MG63 (cell line): ENCODE results near the gene ARID5B. TPM values are rescaled to one million over a fixed set of nuclear protein-coding genes. Genes with fewer than 3 reads are reported as not detected.
"Not testable (repeated sequence)": the region's sequence is repeated elsewhere in the genome, so short reads cannot be mapped to it uniquely, and the experiment has no call there.

Source experiments
- DNase-seq: peaks from one replicate; pipeline ENCODE4 v3.0.0-alpha.2; 2020
- H3K27me3 ChIP-seq: fragments of 250-450 bp; sonication (Bioruptor Pico); 2 replicates; pipeline ENCODE4 v1.5.1; 2020; ENCODE audit warnings: mild to moderate bottlenecking, moderate library complexity
- H3K36me3 ChIP-seq: fragments of 250-450 bp; sonication (Bioruptor Pico); 2 replicates; pipeline ENCODE4 v1.5.1; 2020; ENCODE audit warnings: mild to moderate bottlenecking, moderate library complexity
- H3K4me3 ChIP-seq: fragments of 250-450 bp; sonication (Bioruptor Pico); 2 replicates; pipeline ENCODE4 v1.5.1; 2020; ENCODE audit warnings: mild to moderate bottlenecking, moderate library complexity
- H3K9me3 ChIP-seq: fragments of 250-450 bp; sonication (Bioruptor Pico); 2 replicates; pipeline ENCODE4 v1.5.1; 2020; ENCODE audit warnings: mild to moderate bottlenecking, moderate library complexity
- total RNA-seq: library from RNA; depleted of rRNA; stranded (reverse); fragments of >200 nt; shearing (Covaris generic); gene quantifications from 2 replicates; pipeline ENCODE4 v1.2.3, GENCODE V29; 2014; ENCODE audit warnings: low replicate concordance; rRNA removed

Gene ARID5B
- 12.8 and 15.3 TPM in 2 replicates for total RNA-seq

DNA sequence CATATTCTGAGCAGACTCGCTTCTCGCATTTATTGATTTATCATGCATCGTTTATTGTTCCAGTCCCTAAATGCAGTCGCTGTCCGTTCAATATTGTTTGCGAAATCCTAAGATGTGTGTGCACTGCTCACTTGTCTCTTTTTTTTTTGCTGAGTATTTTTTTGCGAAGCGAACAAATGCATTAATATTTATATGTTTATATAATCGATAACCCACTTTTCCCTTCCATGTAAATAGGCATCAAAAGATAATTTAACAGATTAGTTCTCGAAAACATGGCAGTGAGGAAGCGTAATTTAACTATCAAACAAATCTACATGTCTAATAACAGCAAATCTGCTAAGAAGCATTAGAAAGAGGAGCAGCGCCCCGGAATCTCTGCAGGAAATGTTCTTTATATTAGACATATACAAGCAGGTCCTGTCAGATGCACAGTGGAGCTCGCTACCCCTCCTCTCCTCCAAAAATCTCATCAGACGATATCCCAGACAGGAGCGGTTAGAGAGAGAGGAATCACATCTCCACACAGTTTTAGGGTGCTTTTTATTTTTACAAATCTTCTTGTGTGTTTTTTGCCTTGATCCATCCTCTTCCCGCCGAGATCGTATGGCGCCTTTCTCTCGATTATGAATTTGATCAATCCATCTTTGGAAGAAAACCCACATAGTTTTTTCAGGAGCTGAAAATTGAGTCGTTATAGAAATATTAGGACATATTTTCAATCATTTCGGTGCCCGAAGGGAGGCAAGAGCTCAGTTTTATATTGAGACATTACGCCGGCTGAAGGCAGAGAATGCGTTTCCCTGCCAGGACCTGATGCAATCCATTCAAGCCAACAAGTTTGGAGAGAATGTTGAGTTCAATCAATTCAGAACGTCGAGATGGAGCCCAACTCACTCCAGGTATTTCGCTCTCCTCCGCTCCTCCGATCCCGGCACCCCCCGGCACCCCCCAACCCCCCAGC is at the start of gene ARID5B:
TSS of gene ARID5B (plus strand) at position 871 of the 964 bp plus-strand sequence. CDS start at position 882, 11 bp downstream.
- peak; percentile 67 for DNase-seq
- Histone ChIP-seq H3K9me3 (no peaks in the 10 kb centered on the region), H3K36me3 (no peaks in the 10 kb centered on the region), H3K4me3 (peak within 1 kb of the TSS; percentile 73), H3K27me3 (no peaks in the 10 kb centered on the region)

DNA sequence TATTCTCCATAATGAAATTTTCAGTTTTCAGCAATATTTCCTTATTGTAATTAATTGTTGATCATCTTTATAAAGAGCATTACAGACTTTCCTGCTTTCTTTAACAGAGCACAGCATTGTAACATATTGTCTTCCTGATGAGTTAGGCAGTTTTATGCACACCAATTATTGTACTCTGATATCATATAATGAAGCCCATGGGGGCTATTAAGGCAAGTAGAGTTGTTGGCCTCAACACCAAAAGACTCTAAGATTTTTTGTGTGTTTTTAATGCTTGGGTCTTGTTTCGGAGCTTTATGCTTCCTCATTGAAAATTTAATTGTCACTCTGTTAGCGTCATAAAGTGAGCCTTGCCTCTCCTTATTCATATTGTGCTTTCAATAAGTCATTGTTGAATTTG is 49.2 kb upstream of the ARID5B start:
- no peaks in the 10 kb centered on the region for H3K9me3 ChIP-seq
- no peaks in the 10 kb centered on the region for H3K36me3 ChIP-seq
- no peak overlapping the region for H3K4me3 ChIP-seq
- no peaks in the 10 kb centered on the region for H3K27me3 ChIP-seq
- no peak for DNase-seq

DNA sequence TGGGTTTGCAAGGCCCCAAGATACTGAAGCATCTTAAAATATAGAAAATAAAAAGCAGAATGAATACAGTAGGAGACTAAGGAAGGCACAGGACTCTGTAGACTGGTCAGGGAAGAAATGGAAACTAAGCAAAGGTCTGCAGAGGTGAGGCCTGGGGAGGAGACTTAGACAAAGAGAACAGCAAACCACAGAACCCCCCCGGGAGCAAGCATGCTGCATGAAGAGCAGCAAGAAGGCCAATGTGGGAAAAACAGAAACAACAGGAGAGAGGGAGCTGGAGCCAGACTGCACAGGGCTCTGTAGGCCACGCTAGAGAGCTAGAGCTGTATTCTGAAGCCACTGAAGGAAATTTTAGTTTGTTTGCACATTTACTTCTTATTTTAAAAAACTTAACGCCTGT is 45.7 kb upstream of the ARID5B start:
- Histone ChIP-seq H3K36me3 (no peaks in the 10 kb centered on the region), H3K9me3 (no peaks in the 10 kb centered on the region), H3K27me3 (no peaks in the 10 kb centered on the region), H3K4me3 (no peak overlapping the region)
- no peak for DNase-seq

- H3K27me3 ChIP-seq, result no peaks in the 10 kb centered on the region
- no peak for DNase-seq
These were observed 43.8 kb upstream of the ARID5B start for GRCh38 chr10:61857746-61858145.

DNA sequence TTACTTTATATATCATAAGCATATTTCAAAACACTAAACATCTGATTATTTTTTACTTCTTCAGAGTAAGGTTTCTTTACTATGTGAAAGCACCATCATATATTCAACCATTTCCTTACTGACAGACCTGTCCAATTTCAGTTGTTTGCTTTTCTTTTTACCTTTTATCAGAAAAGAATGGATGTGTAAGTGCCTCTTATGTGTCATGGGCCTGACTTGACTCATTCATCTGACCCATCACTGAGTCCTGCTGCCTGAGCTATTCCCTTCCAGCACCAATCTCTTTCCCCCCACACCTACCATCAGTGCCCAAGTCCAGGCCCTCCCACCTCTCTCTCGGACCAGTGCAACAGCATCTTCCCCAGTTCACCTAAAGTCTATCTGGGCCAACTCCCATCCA is 41.7 kb upstream of the ARID5B start:
- no peaks in the 10 kb centered on the region for H3K9me3 ChIP-seq
- H3K4me3 ChIP-seq, result no peak overlapping the region
- no peak for DNase-seq
- no peaks in the 10 kb centered on the region for H3K27me3 ChIP-seq
- no peaks in the 10 kb centered on the region for H3K36me3 ChIP-seq

More at GRCh38 chr10:61857746-61858145, 43.8 kb upstream of the ARID5B start:
- no peaks in the 10 kb centered on the region for H3K9me3 ChIP-seq
- no peaks in the 10 kb centered on the region for H3K36me3 ChIP-seq
- H3K4me3 ChIP-seq, result no peak overlapping the region

DNA sequence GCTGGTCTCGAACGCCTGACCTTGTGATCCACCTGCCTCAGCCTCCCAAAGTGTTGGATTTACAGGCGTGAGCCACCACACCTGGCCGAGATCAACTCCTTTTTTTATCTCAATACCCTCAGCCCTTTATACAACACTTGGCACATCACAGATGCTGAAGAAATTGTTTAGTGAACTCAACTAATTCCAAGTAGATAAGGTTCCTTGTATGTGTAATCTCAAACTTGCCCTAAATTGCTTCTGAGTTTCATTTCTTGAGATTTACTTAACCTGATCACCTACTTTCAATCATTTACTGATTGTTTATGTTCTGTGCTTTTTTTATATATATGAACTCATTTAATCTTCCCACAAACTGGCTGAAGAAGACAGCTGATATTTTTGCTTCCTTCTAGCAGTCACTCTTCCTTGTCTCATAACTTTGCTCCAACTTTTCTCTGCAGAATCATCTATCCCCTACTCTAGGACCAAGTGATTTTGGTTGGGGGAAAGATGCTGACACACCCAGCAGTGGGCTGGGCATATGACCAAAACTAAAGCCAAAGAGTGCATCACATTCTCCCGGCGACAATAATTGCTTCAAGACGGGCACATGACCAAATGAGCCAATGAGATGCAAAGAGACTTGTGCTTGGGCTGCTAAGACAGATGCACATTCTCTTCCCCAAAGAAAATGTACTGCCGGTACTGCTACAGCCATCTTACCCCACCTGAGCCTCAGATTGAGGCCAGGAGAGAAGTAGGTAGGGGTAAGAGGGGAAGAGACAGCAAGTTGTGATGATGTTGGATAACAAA is 40.3 kb upstream of the ARID5B start:
- Histone ChIP-seq H3K27me3 (no peaks in the 10 kb centered on the region), H3K36me3 (no peaks in the 10 kb centered on the region), H3K4me3 (no peak overlapping the region), H3K9me3 (no peaks in the 10 kb centered on the region)
- peak; percentile 2 for DNase-seq

DNA sequence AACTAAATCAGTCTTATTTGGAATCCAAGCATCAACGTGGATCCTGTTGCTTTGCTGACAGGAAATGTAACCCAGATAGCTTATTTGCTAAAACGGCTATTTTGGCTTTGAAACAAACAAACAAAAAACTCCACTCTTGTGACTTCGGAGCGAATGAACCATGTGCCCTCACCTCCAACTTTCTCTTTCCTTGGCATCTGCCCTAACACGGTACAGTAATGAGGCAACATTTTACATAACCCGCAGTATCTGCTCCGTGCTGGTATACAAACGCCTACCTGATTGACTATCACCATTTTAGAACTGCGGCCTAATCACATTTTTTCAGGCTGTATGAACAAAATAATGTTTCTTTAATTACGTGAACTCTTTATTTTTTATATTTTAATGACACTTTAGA is 37.5 kb upstream of the ARID5B start:
- no peak overlapping the region for H3K4me3 ChIP-seq
- H3K27me3 ChIP-seq, result no peaks in the 10 kb centered on the region
- H3K36me3 ChIP-seq, result no peaks in the 10 kb centered on the region
- no peak for DNase-seq
- no peaks in the 10 kb centered on the region for H3K9me3 ChIP-seq

- Histone ChIP-seq H3K27me3 (no peaks in the 10 kb centered on the region), H3K9me3 (no peaks in the 10 kb centered on the region), H3K36me3 (no peaks in the 10 kb centered on the region), H3K4me3 (no peak overlapping the region)
- no peak for DNase-seq
These were observed 34.7 kb upstream of the ARID5B start for GRCh38 chr10:61866700-61867368.

DNA sequence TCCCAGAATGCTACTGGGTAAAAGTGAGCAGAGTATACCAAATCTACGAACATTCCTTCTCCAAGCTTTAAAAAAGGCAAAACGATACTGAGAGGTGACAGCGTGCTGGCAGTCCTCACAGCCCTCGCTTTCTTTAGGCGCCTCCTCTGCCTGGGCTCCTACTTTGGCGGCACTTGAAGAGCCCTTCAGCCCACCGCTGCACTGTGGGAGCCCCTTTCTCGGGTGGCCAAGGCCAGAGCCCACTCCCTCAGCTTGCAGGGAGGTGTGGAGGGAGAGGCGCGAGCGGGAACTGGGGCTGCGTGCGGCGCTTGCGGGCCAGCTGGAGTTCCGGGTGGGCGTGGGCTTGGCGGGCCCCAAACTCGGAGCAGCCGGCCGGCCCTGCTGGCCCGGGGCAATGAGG is 34.1 kb upstream of the ARID5B start:
- H3K27me3 ChIP-seq, H3K4me3 ChIP-seq, H3K36me3 ChIP-seq, H3K9me3 ChIP-seq, DNase-seq: not testable (repeated sequence)

DNA sequence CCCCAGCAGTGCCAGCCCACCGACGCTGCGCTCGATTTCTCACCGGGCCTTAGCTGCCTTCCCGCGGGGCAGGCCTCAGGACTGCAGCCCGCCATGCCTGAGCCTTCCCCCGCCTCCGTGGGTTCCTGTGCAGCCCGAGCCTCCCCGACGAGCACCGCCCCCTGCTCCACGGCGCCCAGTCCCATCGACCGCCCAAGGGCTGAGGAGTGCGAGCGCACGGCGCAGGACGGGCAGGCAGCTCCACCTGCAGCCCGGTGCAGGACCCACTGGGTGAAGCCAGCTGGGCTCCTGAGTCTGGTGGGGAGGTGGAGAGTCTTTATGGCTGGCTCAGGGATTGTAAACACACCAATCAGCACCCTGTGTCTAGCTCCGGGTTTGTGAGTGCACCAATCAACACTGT is 33.7 kb upstream of the ARID5B start:
- DNase-seq, result not testable (repeated sequence)

DNA sequence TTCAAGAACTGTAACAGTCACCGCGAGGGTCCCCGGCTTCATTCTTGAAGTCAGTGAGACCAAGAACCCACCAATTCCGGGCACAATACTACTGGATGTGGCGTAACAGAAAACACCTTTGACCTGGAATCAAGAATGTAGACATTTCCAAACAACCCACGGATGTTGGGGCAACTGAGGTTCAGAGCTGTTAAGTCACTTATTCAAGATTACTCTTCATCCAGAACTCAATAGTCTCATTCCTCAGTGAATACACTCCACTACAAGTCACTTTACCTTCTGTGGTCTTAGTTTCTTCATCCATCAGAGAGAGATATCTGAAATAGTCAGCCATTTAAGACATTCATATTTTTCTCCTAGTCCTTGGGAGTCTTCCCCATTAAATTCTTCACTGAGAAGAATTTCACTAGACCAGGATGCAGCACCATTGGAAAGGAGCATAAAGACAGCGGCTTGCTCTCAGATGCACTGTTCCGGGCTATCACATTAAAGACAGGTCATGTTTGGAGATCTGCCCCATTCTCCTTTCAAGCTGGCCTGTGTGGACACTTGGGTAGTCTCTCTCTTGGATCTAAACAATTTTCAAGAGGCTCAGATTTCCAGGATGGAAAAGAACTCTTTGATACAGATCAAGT is 32.3 kb upstream of the ARID5B start:
- H3K36me3 ChIP-seq, result no peaks in the 10 kb centered on the region
- H3K27me3 ChIP-seq, result no peaks in the 10 kb centered on the region
- DNase-seq, result no peak
- H3K4me3 ChIP-seq, result no peak overlapping the region
- H3K9me3 ChIP-seq, result no peaks in the 10 kb centered on the region

More for the DNA sequence above, 33.7 kb upstream of the ARID5B start:
- not testable (repeated sequence) for H3K27me3 ChIP-seq, H3K4me3 ChIP-seq, H3K36me3 ChIP-seq, H3K9me3 ChIP-seq

DNA sequence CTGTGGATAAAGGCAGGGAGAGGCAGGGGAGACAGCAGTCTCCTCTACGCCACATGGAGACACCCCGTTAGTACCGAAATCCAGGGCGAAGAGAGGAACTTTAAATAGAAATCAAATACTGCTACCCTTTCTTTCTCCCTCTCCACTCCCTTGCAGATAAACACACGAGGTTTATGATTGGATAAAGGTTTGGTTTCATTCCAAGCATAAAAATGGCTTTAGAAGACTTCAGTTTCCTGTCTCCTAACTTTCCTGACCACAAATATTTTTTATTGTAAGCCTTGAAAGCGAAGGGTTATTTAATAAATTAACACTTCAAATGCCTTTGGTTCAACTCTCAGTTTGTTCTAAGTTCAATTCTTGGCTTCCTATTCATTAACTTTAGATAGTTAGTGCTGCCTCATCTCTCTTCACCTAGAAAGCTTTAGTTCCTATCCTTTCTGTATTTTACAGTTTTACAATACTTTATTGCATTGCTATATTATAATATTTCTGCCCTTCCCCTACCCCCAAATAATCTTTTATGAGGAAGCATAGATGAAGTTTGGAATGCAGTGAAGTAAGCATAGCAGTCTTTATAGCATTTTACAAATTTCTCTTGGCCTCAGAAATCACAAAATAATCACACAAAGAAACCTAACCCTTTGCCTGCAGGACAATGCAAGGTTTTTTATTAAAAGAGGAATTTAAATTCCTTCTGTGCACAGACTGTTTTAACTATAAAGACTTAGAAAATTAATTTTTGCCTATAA is 31.5 kb upstream of the ARID5B start:
- H3K9me3 ChIP-seq, result no peaks in the 10 kb centered on the region
- DNase-seq, result no peak
- H3K27me3 ChIP-seq, result no peaks in the 10 kb centered on the region
- H3K36me3 ChIP-seq, result no peaks in the 10 kb centered on the region
- no peak overlapping the region for H3K4me3 ChIP-seq

DNA sequence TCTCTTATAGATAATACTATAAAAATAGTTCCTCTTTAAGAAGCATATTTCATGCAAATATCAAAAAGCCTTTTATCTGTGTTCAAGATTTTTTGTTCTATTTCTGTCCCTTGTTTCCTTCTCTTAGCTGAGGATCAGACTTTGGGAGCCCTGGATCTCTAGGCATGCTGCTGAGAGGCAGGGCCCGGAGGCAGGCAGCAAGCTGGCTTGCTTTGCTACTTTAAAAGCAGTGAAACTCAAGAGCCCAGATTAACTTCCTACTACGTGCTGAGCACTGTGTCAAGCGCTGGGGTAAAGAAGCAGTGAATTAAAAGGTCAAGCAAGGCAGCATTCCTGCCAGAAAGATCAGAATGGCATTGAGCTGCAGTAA is 31.0 kb upstream of the ARID5B start:
- Histone ChIP-seq H3K9me3 (no peaks in the 10 kb centered on the region), H3K4me3 (no peak overlapping the region), H3K27me3 (no peaks in the 10 kb centered on the region), H3K36me3 (no peaks in the 10 kb centered on the region)
- no peak for DNase-seq

GRCh38 chr10:61871487-61871886 is 30.0 kb upstream of the ARID5B start:
- Histone ChIP-seq H3K36me3 (no peaks in the 10 kb centered on the region), H3K27me3 (no peaks in the 10 kb centered on the region), H3K9me3 (no peaks in the 10 kb centered on the region), H3K4me3 (no peak overlapping the region)
- DNase-seq, result no peak

DNA sequence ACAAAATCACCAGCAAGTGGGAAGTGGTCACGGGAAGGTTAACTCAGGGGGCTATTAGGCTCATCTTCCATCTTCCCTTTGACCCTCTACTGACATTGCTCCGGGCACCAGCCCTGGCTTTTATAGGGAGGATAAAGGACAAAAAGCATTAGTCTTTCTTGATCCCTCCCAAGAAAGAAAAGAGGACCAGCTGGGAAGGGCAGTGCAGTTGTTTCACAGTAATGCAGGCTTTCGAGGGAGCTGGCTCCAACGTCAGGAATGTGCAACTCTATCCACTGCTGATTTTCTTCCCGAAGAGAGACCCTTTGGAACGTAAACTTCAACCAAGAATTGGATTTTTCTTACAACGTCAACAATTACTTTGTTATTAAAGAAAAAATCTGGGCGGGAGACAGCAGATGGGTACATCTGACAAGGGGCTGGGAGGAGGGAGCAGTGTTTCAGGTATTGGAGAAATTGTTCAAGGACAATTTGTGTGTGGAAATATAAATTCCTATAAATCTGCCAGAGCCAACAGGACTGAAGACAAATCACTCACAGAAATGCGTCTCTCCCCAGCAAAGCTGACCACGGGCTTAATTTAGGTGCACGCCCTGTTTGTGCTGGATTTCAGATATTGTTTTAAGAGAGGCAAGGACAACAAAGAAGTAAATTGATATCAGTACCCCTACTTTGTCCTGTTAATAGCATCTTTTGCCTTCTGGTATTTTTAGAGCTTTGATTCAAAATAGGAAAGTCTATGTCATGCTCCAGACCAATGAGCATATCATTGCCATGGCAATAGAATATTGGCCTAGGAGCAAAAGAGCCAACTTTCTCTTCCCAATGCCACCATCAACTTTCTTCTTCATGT is 23.4 kb upstream of the ARID5B start:
- Histone ChIP-seq H3K9me3 (no peaks in the 10 kb centered on the region), H3K27me3 (no peaks in the 10 kb centered on the region), H3K36me3 (no peaks in the 10 kb centered on the region), H3K4me3 (no peak overlapping the region)
- no peak for DNase-seq
